Panc1 (cell line): ENCODE data around the gene CMTM3. TPM values are rescaled to one million over a fixed set of nuclear protein-coding genes. Genes with fewer than 3 reads are reported as not detected.

Experiments used
- ATAC-seq: fragments of 200-7000 bp; cut with Tn5 transposase; 2 replicates; pipeline ENCODE4 v1.9.1; 2020; ENCODE audit warnings: mild to moderate bottlenecking, moderate library complexity
- BruUV-seq: library from RNA; stranded (reverse); fragments of 400-500 nt; replicated peaks from 2 replicates; lab custom pipeline; 2021; lab: Mats Ljungman, UMichigan
- CTCF ChIA-PET: fragments of 300-600 bp; sonication (Branson Sonifier 250); formaldehyde crosslinking; loops from one replicate; lab custom pipeline; 2022; ENCODE audit warnings: antibody characterized with exemption; lab: Charles Lee
- POLR2A ChIA-PET: fragments of 300-600 bp; sonication (Branson Sonifier 250); formaldehyde crosslinking; loops from one replicate; lab custom pipeline; 2022; ENCODE audit warnings: antibody characterized with exemption; lab: Charles Lee
- DNase-seq: peaks from one replicate; pipeline ENCODE4 v3.0.0-alpha.2; 2010; ENCODE audit warnings: low read depth, low spot score
- H3K27ac ChIP-seq: 2 replicates; pipeline ENCODE4 v1.5.1; 2011; ENCODE audit warnings: mild to moderate bottlenecking, low read length, inconsistent platforms
- H3K27me3 ChIP-seq: fragments of 200-500 bp; sonication (Bioruptor generic); 2 replicates; pipeline ENCODE4 v1.6.0; 2014; ENCODE audit warnings: low read length, inconsistent platforms; ENCODE audit not compliant: control insufficient read depth, insufficient read depth
- H3K36me3 ChIP-seq: fragments of 200-500 bp; sonication (Bioruptor generic); 2 replicates; pipeline ENCODE4 v1.5.1; 2014; ENCODE audit warnings: inconsistent platforms, mild to moderate bottlenecking, low read length, moderate library complexity; ENCODE audit not compliant: control insufficient read depth, insufficient read depth
- H3K4me1 ChIP-seq: 2 replicates; pipeline ENCODE4 v1.5.1; 2011; ENCODE audit warnings: inconsistent platforms, mild to moderate bottlenecking, low read length, moderate library complexity; ENCODE audit not compliant: control insufficient read depth, insufficient read depth
- H3K4me3 ChIP-seq, 2 experiments: 2 replicates each; pipeline ENCODE4 v1.5.1; 2011 to 2012; ENCODE audit warnings: low read depth in 2 of 2, low read length in 2 of 2, mild to moderate bottlenecking in 2 of 2, inconsistent platforms in 1 of 2, moderate library complexity in 1 of 2
- H3K9me3 ChIP-seq: fragments of 200-500 bp; sonication (Bioruptor generic); 2 replicates; pipeline ENCODE4 v1.5.1; 2014; ENCODE audit warnings: low read depth, mild to moderate bottlenecking, inconsistent platforms, low read length, moderate library complexity; ENCODE audit not compliant: control insufficient read depth, insufficient read depth
- CTCF ChIP-seq: fragments of 450-650 bp; IDR thresholded peaks from 2 replicates; pipeline ENCODE4 v1.5.1; 2017; ENCODE audit warnings: mild to moderate bottlenecking
- POLR2AphosphoS5 ChIP-seq: IDR thresholded peaks from 2 replicates; pipeline ENCODE4 v1.6.1; 2012; ENCODE audit warnings: mild to moderate bottlenecking, low read depth, low read length, moderate library complexity
- REST ChIP-seq, 2 experiments: IDR thresholded peaks; 2 replicates each; pipeline ENCODE4 v1.6.1; 2011 to 2012; ENCODE audit warnings: low read depth in 2 of 2, control low read depth in 1 of 2, low read length in 1 of 2, mild to moderate bottlenecking in 1 of 2, moderate library complexity in 1 of 2; ENCODE audit not compliant: insufficient read depth in 1 of 2
- SIN3A ChIP-seq: IDR thresholded peaks from 2 replicates; pipeline ENCODE4 v1.6.1; 2012; ENCODE audit warnings: low read depth, mild to moderate bottlenecking, low read length, moderate library complexity, borderline replicate concordance; ENCODE audit not compliant: insufficient read depth
- TCF7L2 ChIP-seq: IDR thresholded peaks from 2 replicates; pipeline ENCODE4 v1.6.1; 2011; ENCODE audit warnings: mild to moderate bottlenecking, low read depth, low read length, inconsistent platforms
- in situ Hi-C: cut with HindIII; loops from 2 replicates; pipeline ENCODE4 v1.10.0; 2016; ENCODE audit warnings: low sequenced_read_pairs, low pct_unique_long_range_greater_than_20kb
- intact Hi-C: fragments of 100-400 bp; cut with micrococcal nuclease; formaldehyde crosslinking; loops from one replicate; pipeline ENCODE4 v1.10.0; 2022; ENCODE audit not compliant: unreplicated experiment
- total RNA-seq: library from RNA; stranded (reverse); gene quantifications from one replicate; pipeline ENCODE4 v1.2.1, GENCODE V29; 2021; ENCODE audit not compliant: unreplicated experiment

The CMTM3 gene
- total RNA-seq, 1 experiment from 2014 or later = 45.8 TPM

- no peaks in the 10 kb centered on the region for H3K27me3 ChIP-seq
- TF ChIP-seq REST (IDR thresholded peaks at IDR 0.05; ENCODE audit: insufficient read depth in 1 of 2, low read depth in 2 of 2, low read length in 1 of 2) = no peak
- no peak for TF ChIP-seq SIN3A
- no peak for TF ChIP-seq CTCF
- TF ChIP-seq POLR2AphosphoS5 = no peak
- no peak for TF ChIP-seq TCF7L2
- BruUV-seq = no TSS peak
- H3K36me3 ChIP-seq = peaks cover 6% of the 10 kb centered on the region
- peaks cover 19% of the 10 kb centered on the region for H3K4me1 ChIP-seq
- no peak for ATAC-seq
- H3K27ac ChIP-seq = peak overlapping the region; percentile 65
- in situ Hi-C loops (no loop called here), intact Hi-C loops (loop anchor here (10.0 kb wide), 1 partner anchor 204 kb away; no protein-coding TSS in a partner anchor)
- ChIA-PET CTCF (interaction anchor here (0.5 to 2.0 kb wide), 8 partner anchors 12 to 259 kb away, joined by 3 to 11 read pairs (median 4); no protein-coding TSS in a partner anchor), POLR2A (no interaction called here)
- no peaks in the 10 kb centered on the region for H3K9me3 ChIP-seq
- DNase-seq = no peak
- H3K4me3 ChIP-seq = no peak overlapping the region
Observed at GRCh38 chr16:66609139-66609510, 4.6 kb downstream of the CMTM3 start.

- no peak overlapping the region for H3K4me3 ChIP-seq
- no TSS peak for BruUV-seq
Observed at GRCh38 chr16:66610111-66610820, 5.8 kb downstream of the CMTM3 start.

More at GRCh38 chr16:66610111-66610820, 5.8 kb downstream of the CMTM3 start:
- Histone ChIP-seq H3K4me1 (peaks cover 19% of the 10 kb centered on the region), H3K9me3 (no peaks in the 10 kb centered on the region), H3K27ac (no peak overlapping the region), H3K36me3 (peaks cover 6% of the 10 kb centered on the region), H3K27me3 (no peaks in the 10 kb centered on the region)
- ATAC-seq (no peak), DNase-seq (no peak)
- intact Hi-C loops = no loop called here
- POLR2A ChIA-PET = no interaction called here
- TF ChIP-seq SIN3A = no peak
- TF ChIP-seq CTCF = no peak
- no peak for TF ChIP-seq POLR2AphosphoS5
- TF ChIP-seq REST (IDR thresholded peaks at IDR 0.05; ENCODE audit: insufficient read depth in 1 of 2, low read depth in 2 of 2, low read length in 1 of 2) = no peak
- TF ChIP-seq TCF7L2 = no peak
- in situ Hi-C loops = no loop called here
- CTCF ChIA-PET = interaction anchor here (2.0 kb wide), 1 partner anchor 41 kb away, joined by 8 read pairs; no protein-coding TSS in a partner anchor
